ENCODE results near the gene LAMTOR5.

LAMTOR5 gene

GRCh38 chr1:110407260-110408210 lies at the start of gene LAMTOR5:
Gene LAMTOR5, minus strand, starts transcription at chr1:110407694. Its CDS starts 74 bp downstream, at chr1:110407620.
- Histone ChIP-seq H3K27ac (0 out of 2 replicates have a peak within 1 kb of the TSS, but pooled peaks have one; percentile 39), H3K36me3 (ENCODE audit: insufficient read depth, low read length) (peaks cover 28% of the 10 kb centered on the region), H3K9me3 (ENCODE audit: low read depth, low read length) (no peaks in the 10 kb centered on the region), H3K9ac (ENCODE audit: insufficient read length) (peak within 1 kb of the TSS; percentile 93), H3K4me3 (peak within 1 kb of the TSS; percentile 89)
- TF ChIP-seq POLR2AphosphoS5 (IDR thresholded peaks at IDR 0.05; ENCODE audit: borderline replicate concordance, low read depth, low read length) (peak; percentile 97), FOXP2 (optimal IDR thresholded peaks at IDR 0.05; ENCODE audit: control extremely low read depth, extremely low read length, insufficient read depth) (no peak)
- no peak for DNase-seq (ENCODE audit: low read depth, low spot score)

- TF ChIP-seq EZH2 (IDR thresholded peaks at IDR 0.05), result no peak
- no peak for TF ChIP-seq FOXP2 (optimal IDR thresholded peaks at IDR 0.05; ENCODE audit: control extremely low read depth, extremely low read length, insufficient read depth)
- no peak for TF ChIP-seq POLR2AphosphoS5 (IDR thresholded peaks at IDR 0.05; ENCODE audit: borderline replicate concordance, low read depth, low read length)
- Histone ChIP-seq H3K36me3 (ENCODE audit: insufficient read depth, low read length) (no peaks in the 10 kb centered on the region), H3K9ac (ENCODE audit: insufficient read length) (no peak overlapping the region), H3K4me3 (no peak overlapping the region), H3K9me3 (ENCODE audit: low read depth, low read length) (no peaks in the 10 kb centered on the region), H3K27ac (no peak overlapping the region)
- DNase-seq (ENCODE audit: low read depth, low spot score), result no peak
These were observed 49.7 kb upstream of the LAMTOR5 start for GRCh38 chr1:110457206-110457605.

- no peaks in the 10 kb centered on the region for H3K36me3 ChIP-seq (ENCODE audit: insufficient read depth, low read length)
- no peak for TF ChIP-seq POLR2AphosphoS5 (IDR thresholded peaks at IDR 0.05; ENCODE audit: borderline replicate concordance, low read depth, low read length)
- TF ChIP-seq EZH2 (IDR thresholded peaks at IDR 0.05), result no peak
- no peak for TF ChIP-seq FOXP2 (optimal IDR thresholded peaks at IDR 0.05; ENCODE audit: control extremely low read depth, extremely low read length, insufficient read depth)
- H3K27ac ChIP-seq, result no peak overlapping the region
- no peak overlapping the region for H3K4me3 ChIP-seq
- no peak overlapping the region for H3K9ac ChIP-seq (ENCODE audit: insufficient read length)
- DNase-seq (ENCODE audit: low read depth, low spot score), result no peak
- H3K9me3 ChIP-seq (ENCODE audit: low read depth, low read length), result no peaks in the 10 kb centered on the region
These were observed 47.7 kb upstream of the LAMTOR5 start for GRCh38 chr1:110455151-110455550.

- Histone ChIP-seq H3K4me3 (no peak overlapping the region), H3K9ac (ENCODE audit: insufficient read length) (no peak overlapping the region), H3K27ac (no peak overlapping the region), H3K36me3 (ENCODE audit: insufficient read depth, low read length) (no peaks in the 10 kb centered on the region), H3K9me3 (ENCODE audit: low read depth, low read length) (no peaks in the 10 kb centered on the region)
- no peak for DNase-seq (ENCODE audit: low read depth, low spot score)
- TF ChIP-seq EZH2 (IDR thresholded peaks at IDR 0.05) (no peak), POLR2AphosphoS5 (IDR thresholded peaks at IDR 0.05; ENCODE audit: borderline replicate concordance, low read depth, low read length) (no peak), FOXP2 (optimal IDR thresholded peaks at IDR 0.05; ENCODE audit: control extremely low read depth, extremely low read length, insufficient read depth) (no peak)
These were observed 46.8 kb upstream of the LAMTOR5 start for GRCh38 chr1:110454328-110454727.

- no peak for DNase-seq (ENCODE audit: low read depth, low spot score)
- no peaks in the 10 kb centered on the region for H3K9me3 ChIP-seq (ENCODE audit: low read depth, low read length)
- no peak overlapping the region for H3K9ac ChIP-seq (ENCODE audit: insufficient read length)
- no peak overlapping the region for H3K27ac ChIP-seq
- no peak overlapping the region for H3K4me3 ChIP-seq
- no peaks in the 10 kb centered on the region for H3K36me3 ChIP-seq (ENCODE audit: insufficient read depth, low read length)
- TF ChIP-seq POLR2AphosphoS5 (IDR thresholded peaks at IDR 0.05; ENCODE audit: borderline replicate concordance, low read depth, low read length), result no peak
These were observed 46.3 kb upstream of the LAMTOR5 start for GRCh38 chr1:110453829-110454228.

GRCh38 chr1:110452330-110452729 lies 44.8 kb upstream of the LAMTOR5 start:
- DNase-seq (ENCODE audit: low read depth, low spot score), result no peak
- no peak for TF ChIP-seq EZH2 (IDR thresholded peaks at IDR 0.05)
- TF ChIP-seq POLR2AphosphoS5 (IDR thresholded peaks at IDR 0.05; ENCODE audit: borderline replicate concordance, low read depth, low read length), result no peak
- TF ChIP-seq FOXP2 (optimal IDR thresholded peaks at IDR 0.05; ENCODE audit: control extremely low read depth, extremely low read length, insufficient read depth), result no peak
- Histone ChIP-seq H3K9ac (ENCODE audit: insufficient read length) (no peak overlapping the region), H3K27ac (no peak overlapping the region), H3K9me3 (ENCODE audit: low read depth, low read length) (no peaks in the 10 kb centered on the region), H3K36me3 (ENCODE audit: insufficient read depth, low read length) (no peaks in the 10 kb centered on the region), H3K4me3 (no peak overlapping the region)

GRCh38 chr1:110450929-110451328 lies 43.4 kb upstream of the LAMTOR5 start, which contains the start of gene PROK1:
Gene PROK1, plus strand, starts transcription at chr1:110451149. Its CDS starts 68 bp downstream, at chr1:110451217.
- TF ChIP-seq POLR2AphosphoS5 (IDR thresholded peaks at IDR 0.05; ENCODE audit: borderline replicate concordance, low read depth, low read length) (no peak), EZH2 (IDR thresholded peaks at IDR 0.05) (no peak)
- no peak within 1 kb of the TSS for H3K9ac ChIP-seq (ENCODE audit: insufficient read length)
- DNase-seq (ENCODE audit: low read depth, low spot score), result no peak
- no peaks in the 10 kb centered on the region for H3K36me3 ChIP-seq (ENCODE audit: insufficient read depth, low read length)
- H3K27ac ChIP-seq, result no peak within 1 kb of the TSS
- H3K4me3 ChIP-seq, result no peak within 1 kb of the TSS
- H3K9me3 ChIP-seq (ENCODE audit: low read depth, low read length), result no peaks in the 10 kb centered on the region

GRCh38 chr1:110449661-110450651 lies 42.5 kb upstream of the LAMTOR5 start:
- no peaks in the 10 kb centered on the region for H3K9me3 ChIP-seq (ENCODE audit: low read depth, low read length)
- H3K36me3 ChIP-seq (ENCODE audit: insufficient read depth, low read length), result no peaks in the 10 kb centered on the region
- no peak overlapping the region for H3K4me3 ChIP-seq
- TF ChIP-seq EZH2 (IDR thresholded peaks at IDR 0.05) (no peak), FOXP2 (optimal IDR thresholded peaks at IDR 0.05; ENCODE audit: control extremely low read depth, extremely low read length, insufficient read depth) (no peak), POLR2AphosphoS5 (IDR thresholded peaks at IDR 0.05; ENCODE audit: borderline replicate concordance, low read depth, low read length) (no peak)
- H3K27ac ChIP-seq, result no peak overlapping the region
- no peak overlapping the region for H3K9ac ChIP-seq (ENCODE audit: insufficient read length)
- no peak for DNase-seq (ENCODE audit: low read depth, low spot score)

Measured in SK-N-MC (cell line).